GM10266 (cell line): Measurements from ENCODE around the gene SYNGR3.

Source experiments
- DNase-seq: peaks from one replicate; pipeline ENCODE4 v3.0.0; 2012; ENCODE audit errors: extremely low spot score
- CTCF ChIP-seq: IDR thresholded peaks from 2 replicates; pipeline ENCODE4 v1.5.1; 2012; ENCODE audit warnings: mild to moderate bottlenecking, low read depth; ENCODE audit not compliant: control insufficient read depth, insufficient read depth; ENCODE audit errors: missing control alignments

SYNGR3 gene

GRCh38 chr16:2015117-2015946, 25.6 kb downstream of the SYNGR3 start:
- DNase-seq = no peak
- no peak for TF ChIP-seq CTCF

- TF ChIP-seq CTCF = no peak
- DNase-seq = no peak
Measured at GRCh38 chr16:2015947-2016208, 26.1 kb downstream of the SYNGR3 start.

- DNase-seq = no peak
- TF ChIP-seq CTCF = peak; percentile 27
Measured at GRCh38 chr16:2016407-2016922, 26.7 kb downstream of the SYNGR3 start.

GRCh38 chr16:2019518-2019920, 29.7 kb downstream of the SYNGR3 start, which contains the start of gene NPW:
TSS of gene NPW (plus strand) at chr16:2019785.
- no peak for TF ChIP-seq CTCF
- DNase-seq = no peak

- no peak for TF ChIP-seq CTCF
- no peak for DNase-seq
Measured at GRCh38 chr16:2019921-2020831, 30.4 kb downstream of the SYNGR3 start.

GRCh38 chr16:2022723-2023091, 32.9 kb downstream of the SYNGR3 start:
- TF ChIP-seq CTCF = no peak
- no peak for DNase-seq
